NOMO-1 treated with DMSO at 0.1 percent for 48 hours (cell line): ENCODE results near the gene CDH4.
"Not testable (repeated sequence)": the region's sequence is repeated elsewhere in the genome, so short reads cannot be mapped to it uniquely, and the experiment has no call there.

ENCODE experiments used
- DNase-seq: peaks from one replicate; lab custom pipeline; 2025; ENCODE audit not compliant: unreplicated experiment; lab: John Stamatoyannopoulos, UW

Gene CDH4

DNA sequence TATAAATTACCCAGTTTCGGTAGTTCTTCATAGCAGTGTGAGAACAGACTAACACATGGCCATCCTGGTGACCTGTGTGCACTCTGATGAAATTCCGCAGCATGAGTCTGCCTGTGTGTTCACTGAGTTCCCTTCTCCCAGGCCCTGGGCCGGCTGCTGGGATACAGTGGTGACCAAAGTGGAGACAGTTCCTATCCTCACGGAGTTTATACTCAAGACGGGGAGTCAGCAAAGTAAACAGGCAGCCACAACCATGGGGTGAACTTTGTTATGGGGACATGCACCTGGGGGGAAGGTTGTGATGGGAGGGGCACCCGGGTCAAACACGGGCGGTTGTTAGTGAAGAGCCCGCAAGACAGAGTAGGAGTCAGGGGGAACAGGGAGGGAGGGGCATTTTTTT, 202.0 kb downstream of the CDH4 start:
- DNase-seq: no peak

GRCh38 chr20:61455508-61456215, 203.6 kb downstream of the CDH4 start:
- DNase-seq: no peak

DNA sequence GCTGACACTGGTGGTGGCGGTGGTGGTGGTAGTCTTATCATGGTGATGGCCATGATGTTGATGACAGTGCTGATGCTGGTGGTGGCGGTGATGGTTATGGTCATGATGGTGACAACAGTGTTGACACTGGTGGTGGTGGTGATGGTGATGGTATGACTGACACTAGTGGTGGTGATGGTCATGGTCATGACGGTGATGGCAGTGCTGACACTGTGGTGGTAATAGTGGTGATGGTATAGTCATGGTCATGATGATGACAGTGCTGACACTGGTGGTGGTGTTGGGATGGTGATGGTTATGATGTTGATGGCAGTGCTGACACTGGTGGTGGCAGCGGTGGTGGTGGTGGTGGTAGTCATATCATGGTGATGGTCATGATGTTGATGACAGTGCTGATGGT, 205.7 kb downstream of the CDH4 start:
- no peak for DNase-seq

- DNase-seq: no peak
Measured at GRCh38 chr20:61458146-61458746, 206.2 kb downstream of the CDH4 start.

DNA sequence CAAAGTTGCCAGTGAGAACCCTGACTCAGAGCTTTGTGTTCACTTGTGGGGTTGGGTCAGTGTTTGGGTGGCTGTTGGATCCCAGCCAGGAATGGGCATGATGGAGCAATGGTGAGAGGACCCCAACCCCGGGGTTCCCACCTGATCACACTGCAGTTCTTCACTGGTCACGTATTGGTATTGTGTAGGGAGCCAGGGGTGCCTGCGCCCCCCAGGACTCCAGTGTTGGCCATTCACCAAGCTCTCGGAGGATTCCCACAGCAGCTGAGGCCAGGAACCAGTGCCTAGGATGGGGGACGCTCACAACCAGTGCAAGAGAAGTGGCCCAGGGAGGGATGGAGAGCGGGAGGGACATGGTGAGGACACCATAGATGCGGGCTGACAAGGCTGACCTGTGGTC, 207.2 kb downstream of the CDH4 start:
- no peak for DNase-seq

- no peak for DNase-seq
Measured at GRCh38 chr20:61459705-61460104, 207.6 kb downstream of the CDH4 start.

GRCh38 chr20:61460261-61461052, 208.4 kb downstream of the CDH4 start:
- no peak for DNase-seq

- no peak for DNase-seq
Measured at GRCh38 chr20:61461461-61461860, 209.4 kb downstream of the CDH4 start.

- DNase-seq: no peak
Measured at GRCh38 chr20:61464307-61465303, 212.5 kb downstream of the CDH4 start.

DNA sequence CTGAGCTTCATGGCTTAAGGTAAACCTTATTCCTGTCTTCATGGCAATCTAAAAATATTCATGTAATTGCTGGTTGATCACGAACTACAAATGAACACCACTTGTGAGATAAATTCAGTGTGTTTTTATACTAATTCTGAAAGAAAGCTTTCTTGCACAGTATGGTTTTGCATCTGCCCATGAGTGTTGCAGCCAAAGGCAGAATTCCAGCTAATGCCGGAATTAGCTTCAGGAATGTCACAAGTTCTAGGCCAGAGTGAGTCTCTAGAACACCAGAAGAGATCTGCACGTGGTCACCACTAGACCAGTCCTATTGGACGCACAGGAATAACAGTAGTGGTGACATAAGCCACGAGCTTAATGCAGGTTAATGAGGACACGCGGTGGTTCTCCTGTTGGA, 223.7 kb downstream of the CDH4 start:
- DNase-seq: no peak

DNA sequence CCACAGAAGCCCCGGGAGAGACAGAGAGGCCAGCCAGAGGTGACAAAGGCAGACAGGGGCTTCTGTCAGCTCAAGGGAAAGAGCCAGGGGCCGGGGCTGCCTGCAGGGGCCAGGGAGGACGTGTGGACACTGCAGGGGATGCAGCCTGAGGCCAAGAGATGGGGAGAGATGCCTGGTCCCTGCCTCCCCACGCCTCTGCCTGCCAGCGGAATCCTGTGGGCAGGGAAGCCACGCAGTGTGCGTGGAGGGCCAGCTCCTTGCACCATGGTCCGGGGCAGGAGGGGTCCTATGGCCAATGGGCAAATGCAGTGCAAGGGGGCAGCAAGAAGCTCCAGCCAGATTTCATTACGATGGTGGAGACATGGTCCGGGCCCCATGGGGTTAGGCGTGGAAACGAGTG, 224.9 kb downstream of the CDH4 start:
- no peak for DNase-seq

GRCh38 chr20:61477451-61477861, 225.4 kb downstream of the CDH4 start:
- no peak for DNase-seq

DNA sequence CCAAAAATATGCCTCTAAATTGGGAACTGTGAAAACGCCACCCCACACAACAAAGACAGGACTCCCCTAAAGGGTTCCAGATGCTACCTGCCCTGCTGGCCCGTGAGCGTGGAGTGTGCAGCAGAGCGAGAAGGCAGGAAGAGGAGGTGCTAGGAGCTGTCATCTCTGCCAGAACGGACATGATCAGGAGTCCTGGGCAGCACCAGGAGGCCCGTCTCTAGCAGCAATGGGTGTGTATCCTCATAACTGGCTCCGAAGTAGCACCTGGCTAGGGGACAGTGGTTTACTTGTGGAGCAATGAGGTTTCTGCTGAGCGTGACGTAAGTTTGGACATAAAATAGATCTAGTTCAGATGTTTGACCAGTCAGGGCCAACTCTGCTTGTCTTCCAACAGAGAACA, 226.0 kb downstream of the CDH4 start:
- no peak for DNase-seq

GRCh38 chr20:61478611-61479305, 226.7 kb downstream of the CDH4 start:
- DNase-seq: no peak

GRCh38 chr20:61479433-61479832, 227.4 kb downstream of the CDH4 start:
- not testable (repeated sequence) for DNase-seq

DNA sequence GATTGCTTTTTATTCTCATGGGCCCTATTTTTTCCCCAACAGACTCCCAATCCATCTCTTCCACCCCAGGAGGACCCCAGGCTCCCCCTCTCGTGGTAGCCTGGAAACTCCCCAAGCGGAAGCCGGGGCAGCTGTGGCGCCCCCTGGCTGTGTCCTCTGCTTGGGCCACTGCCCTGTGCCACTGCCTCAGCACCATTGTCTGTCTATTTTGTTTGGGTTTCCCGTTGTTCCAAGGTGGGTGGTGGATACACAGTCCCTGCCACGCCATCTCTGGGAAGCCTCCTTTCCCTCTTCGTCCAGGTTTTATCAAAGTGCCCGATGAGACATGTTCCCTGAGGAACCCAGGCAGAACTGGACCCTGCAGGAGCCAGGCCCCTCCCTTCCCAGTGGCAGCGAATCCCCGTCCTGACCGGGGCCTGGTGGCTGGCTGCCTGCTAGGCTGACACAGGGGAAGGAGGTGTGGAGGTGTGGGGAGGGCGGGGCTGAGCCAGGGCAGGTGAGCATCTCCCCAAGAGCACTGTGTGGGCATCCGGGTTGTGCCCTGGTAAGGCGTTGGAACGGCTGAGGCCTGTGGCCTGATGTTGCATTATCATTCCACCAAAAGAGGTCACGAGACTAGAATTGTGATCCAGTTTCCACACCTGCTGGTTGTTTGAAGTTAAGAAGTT, 228.2 kb downstream of the CDH4 start:
- no peak for DNase-seq

DNA sequence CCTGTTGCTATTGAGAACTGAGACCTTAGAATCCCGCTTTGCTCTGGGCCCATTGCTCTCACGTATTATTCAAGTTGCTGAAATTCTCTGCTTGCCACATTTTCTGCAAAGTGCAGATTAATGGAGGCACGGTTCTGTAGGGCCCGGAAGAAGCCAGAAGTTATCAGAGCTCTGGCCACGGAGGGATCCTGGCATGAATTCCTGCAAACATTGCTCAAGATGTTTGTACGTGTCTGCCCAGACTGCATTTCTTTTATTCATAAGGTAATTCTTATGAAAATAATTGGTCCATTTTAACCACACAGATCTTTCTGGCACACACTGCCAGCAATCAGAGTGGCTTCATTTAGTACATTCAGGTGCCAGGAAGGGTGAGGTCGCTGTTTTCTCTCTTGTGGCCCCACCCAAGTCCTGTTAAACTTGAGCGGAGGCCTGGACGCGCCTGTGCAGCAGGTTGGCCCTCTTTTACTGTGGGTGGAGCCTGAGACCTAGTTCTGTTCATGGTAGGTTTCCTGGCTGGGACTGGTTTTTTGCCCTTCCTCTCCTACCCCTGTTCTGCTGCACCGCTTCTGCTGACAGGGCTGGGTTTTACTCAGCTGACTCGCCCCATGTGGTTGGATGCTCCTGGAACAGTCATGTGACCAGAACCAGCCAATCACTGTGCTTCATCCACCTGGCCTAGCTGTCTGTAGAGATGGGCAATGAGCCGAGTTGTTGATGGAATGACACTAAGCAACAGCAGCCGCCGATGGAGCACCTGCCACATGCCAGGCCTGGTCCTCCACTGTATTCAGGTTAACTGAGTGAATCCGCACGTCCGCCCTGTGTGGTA, 230.2 kb downstream of the CDH4 start:
- no peak for DNase-seq

GRCh38 chr20:61482901-61483300, 230.8 kb downstream of the CDH4 start:
- DNase-seq: no peak
